C4-2B (cell line): ENCODE data around the gene CCHCR1.

ENCODE experiments used
- ZFX ChIP-seq: fragments of 450-650 bp; IDR thresholded peaks from 2 replicates; pipeline ENCODE4 v1.6.1; 2017
- TF ChIP-seq, protein P1 (sequence below): fragments of 450-650 bp; conservative IDR thresholded peaks from 2 replicates; pipeline ENCODE4 v1.5.1; 2017; ENCODE audit warnings: mild to moderate bottlenecking

DNA sequence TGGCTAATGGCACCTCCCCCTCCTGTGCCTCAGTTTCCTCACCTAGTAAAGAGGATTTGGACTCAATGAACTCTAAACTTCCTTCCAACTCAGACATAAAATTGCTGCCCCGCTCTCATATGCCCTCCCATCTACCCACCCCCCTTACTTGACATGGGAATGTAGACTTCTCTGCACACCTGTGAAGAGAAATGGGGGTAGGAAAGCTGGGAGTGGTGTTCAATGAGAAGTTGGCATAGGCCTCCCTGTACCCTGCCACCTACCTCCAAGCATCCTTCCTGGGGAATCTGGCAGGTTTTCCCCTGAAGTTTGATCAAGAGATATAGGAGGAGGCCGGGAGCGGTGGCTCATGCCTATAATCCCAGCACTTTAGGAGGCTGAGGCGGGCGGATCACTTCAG is 16.8 kb upstream of the CCHCR1 start:
- TF ChIP-seq, protein P1, sequence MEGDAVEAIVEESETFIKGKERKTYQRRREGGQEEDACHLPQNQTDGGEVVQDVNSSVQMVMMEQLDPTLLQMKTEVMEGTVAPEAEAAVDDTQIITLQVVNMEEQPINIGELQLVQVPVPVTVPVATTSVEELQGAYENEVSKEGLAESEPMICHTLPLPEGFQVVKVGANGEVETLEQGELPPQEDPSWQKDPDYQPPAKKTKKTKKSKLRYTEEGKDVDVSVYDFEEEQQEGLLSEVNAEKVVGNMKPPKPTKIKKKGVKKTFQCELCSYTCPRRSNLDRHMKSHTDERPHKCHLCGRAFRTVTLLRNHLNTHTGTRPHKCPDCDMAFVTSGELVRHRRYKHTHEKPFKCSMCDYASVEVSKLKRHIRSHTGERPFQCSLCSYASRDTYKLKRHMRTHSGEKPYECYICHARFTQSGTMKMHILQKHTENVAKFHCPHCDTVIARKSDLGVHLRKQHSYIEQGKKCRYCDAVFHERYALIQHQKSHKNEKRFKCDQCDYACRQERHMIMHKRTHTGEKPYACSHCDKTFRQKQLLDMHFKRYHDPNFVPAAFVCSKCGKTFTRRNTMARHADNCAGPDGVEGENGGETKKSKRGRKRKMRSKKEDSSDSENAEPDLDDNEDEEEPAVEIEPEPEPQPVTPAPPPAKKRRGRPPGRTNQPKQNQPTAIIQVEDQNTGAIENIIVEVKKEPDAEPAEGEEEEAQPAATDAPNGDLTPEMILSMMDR = no peak
- TF ChIP-seq ZFX = no peak
